Sciatic nerve (tissue), 2 donors: ENCODE measurements around the gene CEBPA. TPM values are rescaled to one million over a fixed set of nuclear protein-coding genes. Genes with fewer than 3 reads are reported as not detected.
"Not testable (repeated sequence)": the region's sequence is repeated elsewhere in the genome, so short reads cannot be mapped to it uniquely, and the experiment has no call there.

Experiments used
- ATAC-seq: fragments of 200-7000 bp; cut with Tn5 transposase; one replicate; pipeline ENCODE4 v1.9.1; 2020; ENCODE audit warnings: mild to moderate bottlenecking, moderate library complexity
- DNase-seq: peaks from one replicate; pipeline ENCODE4 v3.0.0-alpha.2; 2020; ENCODE audit warnings: low spot score
- intact Hi-C: fragments of 100-400 bp; cut with DNase I; formaldehyde crosslinking; loops from one replicate; pipeline ENCODE4 v1.14.2; 2022
- total RNA-seq: library from RNA; stranded (reverse); fragmentation: NEBNext Ultra II Directional; extraction: Animal tissue kit (Norgen Biotek cat#: 25700); gene quantifications from one replicate; pipeline ENCODE4 v1.2.1, GENCODE V29; 2021
- donor health status: DM: no; HTN: no; CAD: no.
- donor health status: DM: no; HTN: no; CAD: no.

The CEBPA gene
- total RNA-seq, 1 donor from 2014 or later: 20.4 TPM

DNA sequence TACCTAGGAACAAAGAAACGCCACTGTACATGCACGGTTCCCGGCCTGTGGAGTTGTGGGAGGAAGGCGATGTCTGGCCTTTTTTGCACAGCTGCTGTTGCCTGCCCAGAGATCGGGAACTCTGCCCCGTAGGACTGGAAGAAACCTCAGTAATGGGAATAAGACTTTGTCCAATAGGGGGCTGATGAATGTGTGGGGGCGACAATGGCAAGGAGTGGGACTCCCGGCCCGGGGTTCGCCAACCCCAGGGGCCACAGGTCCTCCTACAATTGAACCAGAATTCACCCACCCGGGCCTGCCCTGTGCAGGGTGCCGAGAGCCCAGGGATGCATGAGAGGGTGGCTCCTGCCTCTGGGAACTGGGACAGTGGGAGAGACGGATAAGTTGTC, 2.0 kb upstream of the CEBPA start:
- DNase-seq: no peak
- no peak for ATAC-seq
- intact Hi-C loops: loop anchor here (2.0 to 10.0 kb wide), 2 partner anchors 28 to 100 kb away; no protein-coding TSS in a partner anchor

- no peak for DNase-seq
- ATAC-seq: peak; percentile 32
- intact Hi-C loops: loop anchor here (2.0 to 10.0 kb wide), 2 partner anchors 27 to 101 kb away; no protein-coding TSS in a partner anchor
Measured at GRCh38 chr19:33303791-33304345, 1.5 kb upstream of the CEBPA start.

DNA sequence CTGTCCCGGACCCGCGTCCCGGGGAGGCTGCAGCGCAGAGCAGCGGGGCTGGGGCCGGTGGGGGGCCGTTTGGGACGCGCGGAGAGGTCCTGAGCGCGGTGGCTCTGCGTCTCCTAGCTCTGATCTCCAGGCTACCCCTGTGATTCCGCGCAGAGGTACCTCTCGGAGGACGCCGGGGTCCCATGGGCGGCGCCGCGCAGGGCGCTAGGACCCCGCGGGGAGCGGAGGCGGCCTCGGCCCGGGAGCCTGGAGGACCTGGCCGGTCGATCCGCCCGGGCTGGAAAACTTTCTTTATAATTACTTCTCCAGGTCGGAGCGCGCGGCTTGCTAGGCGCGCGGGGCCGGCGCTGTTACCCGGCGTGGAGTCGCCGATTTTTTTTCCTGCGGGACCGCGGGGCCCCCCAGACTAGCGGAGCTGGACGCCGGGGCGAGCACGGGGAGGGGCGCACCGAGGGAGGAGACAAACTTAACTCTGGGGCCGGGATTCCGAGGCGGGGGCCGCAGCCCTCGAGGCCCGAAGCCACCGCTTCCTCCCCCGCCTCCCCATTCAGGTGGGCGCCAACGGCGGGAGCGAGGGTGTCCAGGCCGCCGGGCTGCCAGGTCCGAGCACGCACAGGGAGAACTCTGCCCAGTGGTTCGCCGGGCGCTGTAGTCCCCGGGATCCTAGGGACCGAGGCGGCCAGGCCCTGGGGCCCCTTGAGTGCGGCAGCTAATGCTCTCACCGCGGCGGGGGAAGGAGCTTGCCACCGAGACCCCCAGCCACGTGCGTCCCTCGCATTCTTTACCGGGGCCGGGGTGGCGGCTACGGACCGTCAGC, 848 bp upstream of the CEBPA start:
- intact Hi-C loops: loop anchor here (10.0 kb wide), 1 partner anchor 102 kb away; no protein-coding TSS in a partner anchor
- ATAC-seq (peak; percentile 64), DNase-seq (peak; percentile 75)

DNA sequence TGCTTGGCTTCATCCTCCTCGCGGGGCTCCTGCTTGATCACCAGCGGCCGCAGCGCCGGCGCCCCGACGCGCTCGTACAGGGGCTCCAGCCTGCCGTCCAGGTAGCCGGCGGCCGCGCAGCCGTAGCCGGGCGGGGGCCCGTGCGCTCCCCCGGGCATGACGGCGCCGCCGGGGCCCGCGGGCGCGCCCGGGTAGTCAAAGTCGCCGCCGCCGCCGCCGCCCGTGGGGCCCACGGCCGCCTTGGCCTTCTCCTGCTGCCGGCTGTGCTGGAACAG, 497 bp downstream of the CEBPA start:
- DNase-seq (no peak), ATAC-seq (no peak)
- intact Hi-C loops: loop anchor here (10.0 kb wide), 1 partner anchor 103 kb away; no protein-coding TSS in a partner anchor

- intact Hi-C loops: loop anchor here (10.0 kb wide), 1 partner anchor 103 kb away; no protein-coding TSS in a partner anchor
- DNase-seq: no peak
- no peak for ATAC-seq
Measured at GRCh38 chr19:33301144-33301899, 1.0 kb downstream of the CEBPA start.

DNA sequence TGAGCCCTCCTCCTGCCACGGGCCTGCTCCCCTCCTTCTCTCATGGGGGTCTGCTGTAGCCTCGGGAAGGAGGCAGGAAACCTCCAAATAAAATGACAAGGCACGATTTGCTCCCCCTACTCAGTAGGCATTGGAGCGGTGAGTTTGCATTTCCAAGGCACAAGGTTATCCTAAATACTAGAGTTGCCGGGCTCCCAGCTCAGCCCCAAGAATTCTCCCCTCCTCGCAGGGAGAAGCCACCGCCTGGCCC, 1.5 kb downstream of the CEBPA start:
- intact Hi-C loops: loop anchor here (10.0 kb wide), 1 partner anchor 104 kb away; no protein-coding TSS in a partner anchor
- DNase-seq: no peak
- ATAC-seq: no peak

GRCh38 chr19:33300009-33300893, 2.1 kb downstream of the CEBPA start:
- ATAC-seq (peak; percentile 1), DNase-seq (no peak)
- intact Hi-C loops: loop anchor here (10.0 kb wide), 1 partner anchor 105 kb away; no protein-coding TSS in a partner anchor

DNA sequence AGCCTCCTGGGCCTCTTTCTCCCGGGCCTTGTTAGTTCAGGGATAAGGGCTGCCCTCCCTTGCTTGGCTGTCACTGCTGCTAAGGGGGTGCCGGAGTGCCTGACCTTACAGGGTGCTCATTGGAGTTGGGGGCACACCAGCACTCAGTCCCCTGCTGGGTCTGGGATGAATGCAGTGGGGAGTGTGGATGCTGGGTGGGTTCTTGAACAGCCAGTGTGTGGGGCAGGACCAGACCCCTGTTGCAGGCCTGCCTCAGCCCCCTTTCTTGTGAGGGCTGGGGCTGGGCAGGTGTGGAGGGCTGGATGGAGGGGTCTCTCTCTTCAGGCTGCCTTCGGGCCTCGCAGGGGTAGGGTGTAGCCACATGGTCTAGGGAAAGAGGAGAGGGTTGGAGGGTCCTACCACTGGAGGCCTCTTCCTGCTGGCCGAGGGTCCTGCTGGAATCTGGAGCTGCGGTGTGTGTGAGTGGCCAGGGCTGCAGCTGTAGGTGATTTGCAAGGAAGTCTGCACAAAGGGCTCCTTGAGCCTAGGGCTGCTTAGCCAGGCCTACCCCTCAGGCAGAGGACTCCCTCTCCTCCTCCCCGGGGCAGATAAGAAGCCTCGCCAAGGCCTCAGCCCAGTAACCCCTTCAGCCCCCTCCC, 3.2 kb downstream of the CEBPA start:
- ATAC-seq: no peak
- intact Hi-C loops: no loop called here
- DNase-seq: no peak

DNA sequence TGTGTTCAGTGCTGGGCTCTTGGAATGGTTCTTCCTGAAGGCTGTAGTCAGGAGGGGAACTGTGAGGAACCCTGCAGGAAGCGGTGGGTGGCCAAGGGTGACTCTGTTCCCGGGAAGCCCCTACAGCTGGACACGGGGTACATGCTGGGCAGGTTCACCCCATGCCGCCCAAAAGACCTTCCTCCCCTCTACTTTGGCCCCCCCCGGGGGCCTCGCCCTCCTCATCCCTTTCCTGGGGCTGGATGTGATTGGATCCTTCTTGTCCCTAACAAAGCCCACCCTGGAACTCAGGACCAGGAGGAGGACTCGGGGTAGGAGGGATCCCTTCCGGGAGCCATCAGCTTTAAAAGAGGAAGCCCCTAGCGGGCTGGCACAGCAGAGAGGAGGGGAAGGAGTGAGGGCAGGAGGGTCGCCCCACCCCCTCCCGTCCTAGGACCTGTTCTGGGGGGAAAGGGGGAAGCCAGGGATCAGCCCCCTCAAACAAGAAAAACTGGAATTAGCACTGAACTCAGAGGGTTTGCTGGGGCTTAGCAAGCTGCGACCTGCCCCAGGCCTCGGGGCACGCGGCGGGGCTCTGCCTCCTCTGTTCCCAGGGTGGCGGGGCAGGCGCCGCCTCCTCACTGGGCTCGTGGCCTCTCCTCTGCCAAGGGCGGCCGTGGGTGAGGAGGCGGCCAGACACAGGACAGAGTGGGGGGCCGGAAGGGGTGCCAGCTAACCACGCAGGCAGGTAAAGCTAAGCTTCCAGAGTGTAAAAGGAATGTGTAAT, 4.0 kb downstream of the CEBPA start:
- no peak for DNase-seq
- ATAC-seq: no peak
- intact Hi-C loops: no loop called here

DNA sequence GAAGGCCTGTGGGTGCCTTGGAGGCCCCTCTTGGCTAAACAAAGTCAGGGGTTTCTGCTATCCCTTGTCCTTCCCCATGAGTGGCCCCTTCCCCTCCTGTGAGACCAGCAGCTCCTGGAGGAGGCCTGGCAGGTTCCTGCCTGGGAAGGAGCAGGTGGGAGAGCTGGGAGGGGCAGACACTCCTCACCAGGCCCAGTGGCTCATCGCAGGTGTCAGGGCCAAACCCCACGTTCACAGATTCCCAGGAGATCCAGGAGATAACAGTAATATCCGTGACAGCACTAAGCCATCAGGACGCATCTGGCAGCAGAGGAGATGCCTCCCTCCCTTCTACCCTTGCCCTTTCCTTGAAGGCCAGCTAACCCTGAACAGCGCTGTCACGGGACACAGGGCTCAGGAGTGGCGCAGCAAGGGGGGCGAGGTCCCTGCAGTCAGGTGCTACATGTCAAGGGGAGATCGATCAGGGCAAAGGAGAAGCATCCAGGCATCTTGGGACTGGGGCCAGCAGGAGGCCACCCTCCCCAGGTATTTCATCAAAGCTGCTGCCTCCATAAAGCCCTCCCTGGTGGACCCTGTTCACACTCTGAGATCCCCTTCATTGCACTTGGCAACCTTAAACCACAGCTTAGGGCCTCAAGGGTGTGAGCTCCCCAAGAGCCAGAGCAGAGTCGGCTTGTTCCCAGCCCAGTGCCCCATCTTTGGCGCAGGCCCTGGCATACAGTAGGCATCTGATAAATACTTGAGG, 4.8 kb downstream of the CEBPA start:
- peak; percentile 52 for DNase-seq

DNA sequence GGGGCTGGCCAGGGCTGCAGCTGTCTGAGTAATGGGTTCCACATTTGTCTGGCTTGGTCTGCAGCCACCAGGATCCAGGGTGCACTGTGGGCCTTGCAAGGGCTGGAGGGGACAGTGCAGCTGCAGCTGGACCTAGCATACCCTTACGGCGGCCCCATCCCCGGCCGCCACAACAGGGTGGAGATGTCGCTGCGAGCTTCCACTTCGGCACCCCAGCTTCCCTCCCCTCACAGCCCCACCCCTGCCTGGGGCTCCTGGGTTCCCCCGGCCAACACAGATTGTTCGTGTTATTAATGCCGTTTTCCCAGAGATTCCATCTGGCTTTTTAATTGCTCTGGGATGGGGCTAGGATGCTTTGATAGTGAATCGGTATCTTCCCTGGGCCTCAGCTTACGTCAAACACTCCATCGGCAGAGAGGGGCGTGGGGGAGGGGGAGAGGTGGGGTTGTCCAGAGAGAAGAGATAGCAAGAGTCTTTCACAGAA, 5.8 kb downstream of the CEBPA start:
- intact Hi-C loops: no loop called here
- DNase-seq: peak; percentile 54
- ATAC-seq: no peak

More for the DNA sequence above, 4.8 kb downstream of the CEBPA start:
- intact Hi-C loops: no loop called here
- no peak for ATAC-seq

GRCh38 chr19:33295621-33296487, 6.5 kb downstream of the CEBPA start:
- DNase-seq (peak; percentile 25), ATAC-seq (no peak)
- intact Hi-C loops: no loop called here

- intact Hi-C loops: not testable (repeated sequence)
Measured at GRCh38 chr19:33295046-33295445, 7.3 kb downstream of the CEBPA start.

DNA sequence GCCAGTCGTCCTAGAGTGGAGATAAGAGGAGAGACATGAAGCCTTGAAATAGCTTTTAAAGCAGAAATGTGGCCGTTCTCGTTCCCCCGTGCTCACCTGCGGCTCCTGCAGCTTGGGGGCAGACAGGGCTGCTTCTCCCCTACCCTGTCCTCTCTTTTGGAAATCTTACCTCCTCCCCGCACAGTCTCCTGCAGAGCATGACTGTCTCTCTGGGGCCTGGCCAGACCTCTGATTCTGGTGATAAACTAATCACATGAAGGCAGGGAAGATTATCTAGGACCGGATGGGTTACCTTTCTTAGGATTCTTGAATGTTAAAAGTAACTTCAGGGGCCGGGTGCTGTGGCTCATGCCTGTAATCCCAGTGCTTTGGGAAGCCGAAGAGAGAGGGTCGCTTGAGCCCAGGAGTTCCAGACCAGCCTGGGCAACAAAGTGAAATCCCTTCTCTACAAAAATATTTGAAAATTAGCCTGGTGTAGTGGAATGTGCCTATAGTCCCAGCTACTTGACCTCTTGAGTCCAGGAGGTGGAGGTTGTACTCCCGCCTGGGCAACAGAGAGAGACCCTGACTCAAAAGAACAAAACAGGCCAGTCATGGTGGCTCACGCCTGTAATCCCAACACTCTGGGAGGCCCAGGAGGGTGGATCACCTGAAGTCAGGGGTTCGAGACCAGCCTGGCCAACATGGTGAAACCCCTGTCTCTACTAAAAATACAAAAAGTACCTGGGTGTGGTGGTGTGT, 8.1 kb downstream of the CEBPA start:
- DNase-seq: peak; percentile 40
- intact Hi-C loops: no loop called here
- no peak for ATAC-seq

More at GRCh38 chr19:33295046-33295445, 7.3 kb downstream of the CEBPA start:
- ATAC-seq: not testable (repeated sequence)
- DNase-seq: peak; percentile 15

DNA sequence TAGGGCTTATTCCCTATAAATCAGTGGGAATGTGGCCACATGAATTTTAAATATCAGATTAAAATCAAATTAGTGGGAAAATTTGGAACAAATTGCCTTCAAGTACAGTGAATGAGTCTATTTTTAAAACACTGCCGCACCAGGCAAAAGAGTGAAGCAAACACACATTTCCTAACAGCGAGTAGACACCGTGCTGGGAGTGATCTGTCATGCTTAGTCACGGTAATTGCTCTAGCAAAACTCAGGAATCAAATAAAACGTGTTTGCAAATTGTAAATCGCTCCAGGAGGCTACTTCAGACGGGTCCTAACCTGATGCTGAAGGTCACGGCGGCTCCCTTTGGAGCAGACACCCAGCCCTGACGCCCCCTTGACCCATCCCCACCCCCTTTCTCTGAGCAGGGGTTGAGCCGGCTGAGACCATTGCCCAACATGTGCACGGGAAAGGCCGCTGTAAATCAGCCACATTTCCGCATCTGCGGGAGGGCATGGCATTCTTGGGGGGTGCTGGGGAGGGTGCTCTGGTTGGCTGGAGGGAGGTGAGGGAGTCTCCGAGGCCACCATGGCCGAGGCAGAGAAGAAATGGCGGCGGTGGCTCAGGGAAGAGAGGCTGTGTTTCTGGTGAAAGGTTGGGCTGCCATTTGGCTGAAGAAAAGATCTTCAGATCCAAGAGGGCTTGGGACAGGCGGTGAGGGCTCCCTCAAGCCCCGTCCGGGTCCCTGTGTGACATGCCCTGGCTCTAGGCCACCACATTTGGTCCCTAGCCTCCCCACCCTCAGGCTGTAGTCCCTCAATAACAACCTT, 8.9 kb downstream of the CEBPA start:
- DNase-seq (no peak), ATAC-seq (peak; percentile 80)
- intact Hi-C loops: no loop called here
